Keratinocyte (primary cell): ENCODE data around the gene TTC3. TPM values are rescaled to one million over a fixed set of nuclear protein-coding genes. Genes with fewer than 3 reads are reported as not detected.

ENCODE experiments used
- DNase-seq: peaks from one replicate; pipeline ENCODE4 v3.0.0-alpha.2; 2011; ENCODE audit warnings: low read depth, missing footprints, low spot score
- FAIRE-seq: peaks from 2 replicates; lab custom pipeline; 2011; peaks lifted over from hg19 to GRCh38; lab: Jason Lieb, UNC
- H2AFZ ChIP-seq: 2 replicates; pipeline ENCODE4 v1.6.0; 2012; ENCODE audit warnings: low read length, control low read depth, inconsistent platforms; ENCODE audit not compliant: control insufficient read depth
- H3K27ac ChIP-seq: 2 replicates; pipeline ENCODE4 v1.5.1; 2011; ENCODE audit warnings: low read length; ENCODE audit not compliant: control insufficient read depth, insufficient read depth
- H3K27me3 ChIP-seq: 3 replicates; pipeline ENCODE4 v1.6.0; 2011; ENCODE audit warnings: low read length; ENCODE audit not compliant: control insufficient read depth, insufficient read depth; ENCODE audit errors: extremely low read depth
- H3K36me3 ChIP-seq, 2 experiments: 2 replicates in 1 of 2; 3 replicates in 1 of 2; pipeline ENCODE4 v1.5.1; 2011; ENCODE audit warnings: low read length in 2 of 2, mild to moderate bottlenecking in 1 of 2; ENCODE audit not compliant: control insufficient read depth in 2 of 2, insufficient read depth in 2 of 2; ENCODE audit errors: extremely low read depth in 1 of 2
- H3K4me1 ChIP-seq: 3 replicates; pipeline ENCODE4 v1.5.1; 2011; ENCODE audit warnings: low read length; ENCODE audit not compliant: control insufficient read depth, insufficient read depth; ENCODE audit errors: extremely low read depth
- H3K4me2 ChIP-seq: 3 replicates; pipeline ENCODE4 v1.6.0; 2011; ENCODE audit warnings: low read depth, low read length; ENCODE audit not compliant: control insufficient read depth, insufficient read depth; ENCODE audit errors: extremely low read depth
- H3K4me3 ChIP-seq, 3 experiments: fragments of 200-600 bp in 1 of 3; sonication (generic) in 1 of 3; 2 replicates in 2 of 3; 3 replicates in 1 of 3; pipeline ENCODE4 v1.5.1; 2011 to 2016; ENCODE audit warnings: low read length in 3 of 3, mild to moderate bottlenecking in 3 of 3, control low read depth in 2 of 3, inconsistent platforms in 1 of 3, low read depth in 1 of 3, mixed read lengths in 1 of 3, mixed run types in 1 of 3, moderate library complexity in 1 of 3; ENCODE audit not compliant: control insufficient read depth in 2 of 3, insufficient read depth in 2 of 3; ENCODE audit errors: extremely low read depth in 1 of 3
- H3K79me2 ChIP-seq: 2 replicates; pipeline ENCODE4 v1.6.0; 2012; ENCODE audit warnings: low read length; ENCODE audit not compliant: control insufficient read depth, insufficient read depth
- H3K9ac ChIP-seq: 3 replicates; pipeline ENCODE4 v1.6.0; 2011; ENCODE audit warnings: low read length; ENCODE audit not compliant: control insufficient read depth, insufficient read depth; ENCODE audit errors: extremely low read depth
- H3K9me1 ChIP-seq: 3 replicates; pipeline ENCODE4 v1.6.0; 2011; ENCODE audit warnings: low read length; ENCODE audit not compliant: control insufficient read depth, insufficient read depth; ENCODE audit errors: extremely low read depth
- H3K9me3 ChIP-seq: 2 replicates; pipeline ENCODE4 v1.5.1; 2012; ENCODE audit warnings: low read depth, low read length; ENCODE audit not compliant: control insufficient read depth
- H4K20me1 ChIP-seq: 3 replicates; pipeline ENCODE4 v1.6.0; 2011; ENCODE audit warnings: low read length; ENCODE audit not compliant: control insufficient read depth, insufficient read depth; ENCODE audit errors: extremely low read depth
- EZH2 ChIP-seq: IDR thresholded peaks from one replicate; pipeline ENCODE4 v1.6.1; 2012; ENCODE audit warnings: inconsistent platforms, mild to moderate bottlenecking, low read length, moderate library complexity
- dilution Hi-C: fragments of 300-500 bp; cut with MboI; formaldehyde crosslinking; loops from one replicate; pipeline ENCODE4 v1.7.0; 2020; ENCODE audit warnings: low sequenced_read_pairs; ENCODE audit not compliant: extremely low pct_ligation_motif_present
- polyA plus RNA-seq, 5 experiments: library from polyadenylated mRNA; depleted of rRNA in 3 of 5; stranded (reverse) in 3 of 5; stranded (forward) in 1 of 5; unstranded in 1 of 5; fragments of >200 nt; gene quantifications; 1 replicate in 1 of 5; 2 replicates in 3 of 5; 3 replicates in 1 of 5; pipeline versions ENCODE4 v1.2.1 to v1.2.3, GENCODE V29; 2011 to 2012; ENCODE audit warnings: missing spikeins in 2 of 5, low read depth in 1 of 5, low replicate concordance in 1 of 5
- TF ChIP-seq, protein P1 (sequence below), 3 experiments: IDR thresholded peaks in 1 of 3; conservative IDR thresholded peaks in 1 of 3; optimal IDR thresholded peaks in 1 of 3; 2 replicates in 2 of 3; 3 replicates in 1 of 3; pipeline versions ENCODE3 to v1.5.1; 2011; ENCODE audit warnings: low read length in 3 of 3, mild to moderate bottlenecking in 3 of 3, moderate library complexity in 2 of 3, control low read depth in 1 of 3, inconsistent platforms in 1 of 3; ENCODE audit not compliant: insufficient read depth in 2 of 3; ENCODE audit errors: extremely low read depth in 1 of 3

TTC3 gene
- polyA plus RNA-seq, 1 donor (not counting 4 experiments of a cell fraction or from before 2014, with no cell fraction given) = 38.5 TPM

DNA sequence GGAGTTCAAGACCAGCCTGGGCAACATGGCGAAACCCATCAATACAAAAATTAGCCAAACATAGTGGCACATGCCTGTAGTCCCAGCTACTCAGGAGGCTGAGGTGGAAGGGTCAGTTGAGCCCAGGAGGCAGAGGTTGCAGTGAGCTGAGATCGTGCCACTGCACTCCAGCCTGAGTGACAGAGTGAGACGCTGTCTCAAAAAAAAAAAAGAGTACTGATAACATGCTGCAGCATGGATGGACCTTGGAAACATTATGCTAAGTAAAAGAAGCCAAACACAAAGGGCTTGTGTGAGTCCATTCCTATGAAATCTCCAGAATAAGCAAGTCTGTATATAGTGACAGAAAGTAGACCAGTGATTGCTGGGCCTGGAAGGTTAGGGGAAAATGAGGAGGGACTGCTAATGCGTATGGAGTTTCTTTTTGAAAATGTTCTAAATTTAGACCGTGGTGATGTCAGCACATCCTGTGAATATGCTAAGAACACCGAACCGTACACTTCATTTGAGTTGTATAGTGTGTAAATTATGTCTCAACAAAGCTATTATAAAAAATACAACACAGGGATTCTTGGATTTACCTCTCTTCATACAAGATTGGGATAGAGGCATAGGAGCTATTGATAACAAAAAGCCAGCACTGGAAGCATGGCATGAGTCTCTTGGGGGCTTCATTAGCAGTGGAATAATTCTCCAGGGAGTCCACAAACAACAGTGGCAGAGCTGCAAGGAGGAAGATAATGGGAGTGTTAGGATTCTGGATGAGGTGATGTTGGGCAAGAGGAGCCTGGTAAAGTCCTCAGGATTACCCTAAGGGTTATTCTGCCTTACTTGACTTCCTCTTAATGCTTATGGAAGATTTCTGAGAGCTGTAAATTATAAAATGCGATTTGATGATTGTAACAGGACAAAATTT is 73.5 kb downstream of the TTC3 start:
- Histone ChIP-seq H3K27me3 (no peaks in the 10 kb centered on the region), H3K27ac (no peak overlapping the region), H3K9me3 (no peaks in the 10 kb centered on the region), H3K79me2 (no peaks in the 10 kb centered on the region), H3K9ac (no peak overlapping the region), H2AFZ (no peak overlapping the region), H3K9me1 (no peaks in the 10 kb centered on the region), H3K4me3 (no peak overlapping the region), H3K4me1 (peaks cover 7% of the 10 kb centered on the region), H3K4me2 (no peak overlapping the region), H3K36me3 (peaks cover 9 to 10% of the 10 kb centered on the region in 2 experiments), H4K20me1 (no peaks in the 10 kb centered on the region)
- DNase-seq = no peak
- dilution Hi-C loops = no loop called here
- FAIRE-seq = no peak
- TF ChIP-seq, protein P1, sequence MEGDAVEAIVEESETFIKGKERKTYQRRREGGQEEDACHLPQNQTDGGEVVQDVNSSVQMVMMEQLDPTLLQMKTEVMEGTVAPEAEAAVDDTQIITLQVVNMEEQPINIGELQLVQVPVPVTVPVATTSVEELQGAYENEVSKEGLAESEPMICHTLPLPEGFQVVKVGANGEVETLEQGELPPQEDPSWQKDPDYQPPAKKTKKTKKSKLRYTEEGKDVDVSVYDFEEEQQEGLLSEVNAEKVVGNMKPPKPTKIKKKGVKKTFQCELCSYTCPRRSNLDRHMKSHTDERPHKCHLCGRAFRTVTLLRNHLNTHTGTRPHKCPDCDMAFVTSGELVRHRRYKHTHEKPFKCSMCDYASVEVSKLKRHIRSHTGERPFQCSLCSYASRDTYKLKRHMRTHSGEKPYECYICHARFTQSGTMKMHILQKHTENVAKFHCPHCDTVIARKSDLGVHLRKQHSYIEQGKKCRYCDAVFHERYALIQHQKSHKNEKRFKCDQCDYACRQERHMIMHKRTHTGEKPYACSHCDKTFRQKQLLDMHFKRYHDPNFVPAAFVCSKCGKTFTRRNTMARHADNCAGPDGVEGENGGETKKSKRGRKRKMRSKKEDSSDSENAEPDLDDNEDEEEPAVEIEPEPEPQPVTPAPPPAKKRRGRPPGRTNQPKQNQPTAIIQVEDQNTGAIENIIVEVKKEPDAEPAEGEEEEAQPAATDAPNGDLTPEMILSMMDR (optimal IDR thresholded peaks at IDR 0.05 in 1 of 3, IDR thresholded peaks at IDR 0.05 in 1 of 3, conservative IDR thresholded peaks at IDR 0.05 in 1 of 3; ENCODE audit: extremely low read depth in 1 of 3, insufficient read depth in 2 of 3, low read length in 3 of 3) = no peak
- no peak for TF ChIP-seq EZH2

DNA sequence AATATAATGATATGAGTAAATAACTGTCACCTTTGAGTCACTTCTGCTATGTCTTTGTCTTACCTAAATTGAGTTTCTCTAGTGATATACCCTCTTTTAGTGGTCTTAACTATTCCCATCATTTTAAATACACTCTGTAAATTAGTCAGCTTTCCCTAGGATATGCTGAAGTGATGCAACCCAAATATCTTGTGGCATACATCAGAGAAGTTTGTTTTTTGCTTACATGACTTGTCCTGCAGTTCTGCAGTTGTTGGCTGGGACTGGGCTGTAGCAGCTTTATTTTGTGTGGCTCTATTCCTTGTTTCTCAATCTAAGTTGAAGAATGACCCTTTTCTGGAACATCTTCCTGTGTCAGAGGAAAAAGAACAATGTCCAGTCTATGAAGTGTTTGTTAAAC is 76.4 kb downstream of the TTC3 start:
- Histone ChIP-seq H3K36me3 (peaks cover 9 to 13% of the 10 kb centered on the region in 2 experiments), H3K9ac (no peak overlapping the region)
- no peak for DNase-seq

More for the DNA sequence above, 76.4 kb downstream of the TTC3 start:
- Histone ChIP-seq H3K4me3 (no peak overlapping the region), H3K4me1 (peaks cover 7% of the 10 kb centered on the region), H3K9me1 (no peaks in the 10 kb centered on the region), H4K20me1 (no peaks in the 10 kb centered on the region), H2AFZ (no peak overlapping the region), H3K27ac (no peak overlapping the region), H3K27me3 (no peaks in the 10 kb centered on the region), H3K79me2 (no peaks in the 10 kb centered on the region), H3K4me2 (no peak overlapping the region), H3K9me3 (no peaks in the 10 kb centered on the region)
- TF ChIP-seq EZH2 = no peak
- TF ChIP-seq, protein P1 (optimal IDR thresholded peaks at IDR 0.05 in 1 of 3, IDR thresholded peaks at IDR 0.05 in 1 of 3, conservative IDR thresholded peaks at IDR 0.05 in 1 of 3; ENCODE audit: extremely low read depth in 1 of 3, insufficient read depth in 2 of 3, low read length in 3 of 3) = no peak
- peak; percentile 13 for FAIRE-seq
- dilution Hi-C loops = no loop called here
